OCI-LY3 (cell line): ENCODE data around the gene CD302.

Source experiments
- EZH2phosphoT487 ChIP-seq: fragments of 200-600 bp; shearing (Covaris generic); IDR thresholded peaks from 2 replicates; pipeline ENCODE4 v1.6.1; 2018; ENCODE audit warnings: antibody characterized with exemption, mixed run types, low read depth
- TF ChIP-seq, protein P1 (sequence below): fragments of 200-600, 300-600 bp; sonication (generic); IDR thresholded peaks from 2 replicates; pipeline ENCODE4 v1.5.1; 2014; ENCODE audit warnings: antibody characterized with exemption, low read length, low read depth

DNA sequence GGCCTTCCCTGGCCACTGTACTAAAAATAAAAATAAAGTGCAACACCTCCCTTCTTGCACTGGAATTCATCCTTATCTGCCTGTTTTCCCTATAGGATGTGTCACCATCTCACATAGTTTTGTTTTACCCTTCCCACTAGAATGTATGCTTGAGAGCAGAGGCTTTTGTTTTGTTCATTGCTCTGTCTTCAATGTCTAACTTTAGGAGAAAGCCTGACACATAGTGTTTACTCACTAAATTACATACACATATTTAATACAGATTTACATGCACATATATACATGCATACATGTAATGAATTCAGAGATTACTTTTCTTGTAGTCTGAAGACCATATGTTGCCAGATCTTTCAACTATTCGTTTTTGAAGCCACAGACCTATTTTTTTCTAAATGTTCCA is 23.0 kb downstream of the CD302 start:
- TF ChIP-seq, protein P1, sequence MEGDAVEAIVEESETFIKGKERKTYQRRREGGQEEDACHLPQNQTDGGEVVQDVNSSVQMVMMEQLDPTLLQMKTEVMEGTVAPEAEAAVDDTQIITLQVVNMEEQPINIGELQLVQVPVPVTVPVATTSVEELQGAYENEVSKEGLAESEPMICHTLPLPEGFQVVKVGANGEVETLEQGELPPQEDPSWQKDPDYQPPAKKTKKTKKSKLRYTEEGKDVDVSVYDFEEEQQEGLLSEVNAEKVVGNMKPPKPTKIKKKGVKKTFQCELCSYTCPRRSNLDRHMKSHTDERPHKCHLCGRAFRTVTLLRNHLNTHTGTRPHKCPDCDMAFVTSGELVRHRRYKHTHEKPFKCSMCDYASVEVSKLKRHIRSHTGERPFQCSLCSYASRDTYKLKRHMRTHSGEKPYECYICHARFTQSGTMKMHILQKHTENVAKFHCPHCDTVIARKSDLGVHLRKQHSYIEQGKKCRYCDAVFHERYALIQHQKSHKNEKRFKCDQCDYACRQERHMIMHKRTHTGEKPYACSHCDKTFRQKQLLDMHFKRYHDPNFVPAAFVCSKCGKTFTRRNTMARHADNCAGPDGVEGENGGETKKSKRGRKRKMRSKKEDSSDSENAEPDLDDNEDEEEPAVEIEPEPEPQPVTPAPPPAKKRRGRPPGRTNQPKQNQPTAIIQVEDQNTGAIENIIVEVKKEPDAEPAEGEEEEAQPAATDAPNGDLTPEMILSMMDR, result no peak
- TF ChIP-seq EZH2phosphoT487, result no peak
